Measurements from ENCODE around the gene CFAP69.
A peak's percentile ranks its signal among the peaks of the same experiment; 100 is the strongest.
"Not testable (repeated sequence)": the region's sequence is repeated elsewhere in the genome, so short reads cannot be mapped to it uniquely, and the experiment has no call there.

The CFAP69 gene

DNA sequence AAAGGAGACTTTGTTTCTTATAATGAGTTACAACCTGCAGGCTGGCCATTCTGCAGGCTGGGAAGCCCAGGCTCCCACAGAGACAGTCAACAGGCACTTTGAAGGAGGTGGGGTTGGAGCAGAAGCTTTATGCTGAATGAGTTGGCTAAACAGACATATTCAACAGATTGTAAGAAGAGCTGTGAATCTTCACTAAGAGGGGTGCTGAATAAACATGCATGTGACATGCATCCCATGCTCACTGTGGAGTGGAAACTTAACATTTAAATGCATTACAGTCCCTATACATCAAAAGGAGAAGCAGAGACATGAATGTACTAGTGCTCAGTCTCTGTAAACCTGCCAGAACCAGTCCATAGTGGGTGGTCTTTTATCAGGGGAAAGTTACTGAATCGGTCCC lies 1.4 kb upstream of the CFAP69 start:
- Histone ChIP-seq H3K9me3 (ENCODE audit: control insufficient read depth, low read length) (no peaks in the 10 kb centered on the region), H3K27ac (ENCODE audit: insufficient read depth, low read depth, low read length, poor library complexity, severe bottlenecking) (no peak overlapping the region), H3K27me3 (ENCODE audit: control insufficient read depth, insufficient read depth, low read length, poor library complexity, severe bottlenecking) (peaks cover 15% of the 10 kb centered on the region), H3K4me3 (ENCODE audit: insufficient read depth, low read depth, low read length) (no peak overlapping the region), H3K4me1 (ENCODE audit: control insufficient read depth, insufficient read depth, low read length) (no peaks in the 10 kb centered on the region), H3K36me3 (ENCODE audit: control insufficient read depth, insufficient read depth, low read length) (no peaks in the 10 kb centered on the region)
- 70 to 81% methylated on average over 1 of the region's 1 CpG for WGBS, 2 experiments

DNA sequence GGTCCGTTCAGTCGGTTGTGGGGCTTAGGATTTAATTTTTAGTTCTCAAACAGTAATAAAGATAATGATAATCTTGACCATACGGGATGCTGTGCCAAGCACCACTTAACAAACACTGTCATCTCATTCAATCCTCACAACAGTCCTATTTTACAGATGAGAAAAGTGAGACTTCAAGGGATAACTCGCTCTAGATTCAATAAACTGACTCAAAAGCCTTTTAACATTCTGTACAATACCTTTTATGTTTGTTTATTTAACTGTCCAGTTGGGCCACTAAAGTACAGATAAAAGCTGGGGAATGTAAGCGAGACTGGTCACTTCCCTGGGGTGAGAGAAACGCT lies 437 bp upstream of the CFAP69 start:
- peaks cover 15% of the 10 kb centered on the region for H3K27me3 ChIP-seq (ENCODE audit: control insufficient read depth, insufficient read depth, low read length, poor library complexity, severe bottlenecking)
- H3K4me1 ChIP-seq (ENCODE audit: control insufficient read depth, insufficient read depth, low read length), result no peaks in the 10 kb centered on the region
- no peaks in the 10 kb centered on the region for H3K36me3 ChIP-seq (ENCODE audit: control insufficient read depth, insufficient read depth, low read length)
- no peak overlapping the region for H3K27ac ChIP-seq (ENCODE audit: insufficient read depth, low read depth, low read length, poor library complexity, severe bottlenecking)
- H3K9me3 ChIP-seq (ENCODE audit: control insufficient read depth, low read length), result no peaks in the 10 kb centered on the region
- H3K4me3 ChIP-seq (ENCODE audit: insufficient read depth, low read depth, low read length), result peak overlapping the region; percentile 54
- WGBS, 2 experiments, result 52 to 55% methylated on average over 4 to 6 of the region's 6 CpGs

DNA sequence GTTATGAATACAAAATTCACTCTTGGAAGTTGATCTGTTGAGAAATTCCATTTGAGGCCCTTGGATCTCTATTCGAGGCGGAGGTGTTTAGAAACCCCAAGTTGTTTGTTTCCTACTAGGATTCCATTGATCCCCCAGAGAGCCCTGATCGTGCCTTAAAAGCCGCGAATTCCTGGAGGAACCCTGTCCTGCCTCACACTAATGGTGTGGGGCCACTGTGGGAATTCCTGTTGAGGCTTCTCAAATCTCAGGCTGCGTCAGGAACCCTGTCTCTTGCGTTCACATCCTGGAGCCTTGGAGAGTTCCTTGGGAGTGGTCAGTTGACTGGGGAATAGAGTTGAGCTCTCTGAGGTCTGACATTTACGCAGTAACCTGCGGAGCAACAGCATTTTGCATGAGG lies 1.2 kb downstream of the CFAP69 start:
- Histone ChIP-seq H3K4me3 (ENCODE audit: insufficient read depth, low read depth, low read length) (peak overlapping the region; percentile 54), H3K9me3 (ENCODE audit: control insufficient read depth, low read length) (no peaks in the 10 kb centered on the region), H3K36me3 (ENCODE audit: control insufficient read depth, insufficient read depth, low read length) (no peaks in the 10 kb centered on the region), H3K4me1 (ENCODE audit: control insufficient read depth, insufficient read depth, low read length) (no peaks in the 10 kb centered on the region), H3K27me3 (ENCODE audit: control insufficient read depth, insufficient read depth, low read length, poor library complexity, severe bottlenecking) (peaks cover 15% of the 10 kb centered on the region), H3K27ac (ENCODE audit: insufficient read depth, low read depth, low read length, poor library complexity, severe bottlenecking) (no peak overlapping the region)
- WGBS, 2 experiments, result 3% methylated on average over 9 of the region's 9 CpGs

GRCh38 chr7:90248706-90249105 lies 3.7 kb downstream of the CFAP69 start:
- Histone ChIP-seq H3K36me3 (ENCODE audit: control insufficient read depth, insufficient read depth, low read length) (no peaks in the 10 kb centered on the region), H3K9me3 (ENCODE audit: control insufficient read depth, low read length) (no peaks in the 10 kb centered on the region), H3K4me3 (ENCODE audit: insufficient read depth, low read depth, low read length) (no peak overlapping the region), H3K27ac (ENCODE audit: insufficient read depth, low read depth, low read length, poor library complexity, severe bottlenecking) (no peak overlapping the region), H3K4me1 (ENCODE audit: control insufficient read depth, insufficient read depth, low read length) (no peaks in the 10 kb centered on the region), H3K27me3 (ENCODE audit: control insufficient read depth, insufficient read depth, low read length, poor library complexity, severe bottlenecking) (peaks cover 15% of the 10 kb centered on the region)
- 96 to 100% methylated on average over 2 of the region's 3 CpGs for WGBS, 2 experiments

DNA sequence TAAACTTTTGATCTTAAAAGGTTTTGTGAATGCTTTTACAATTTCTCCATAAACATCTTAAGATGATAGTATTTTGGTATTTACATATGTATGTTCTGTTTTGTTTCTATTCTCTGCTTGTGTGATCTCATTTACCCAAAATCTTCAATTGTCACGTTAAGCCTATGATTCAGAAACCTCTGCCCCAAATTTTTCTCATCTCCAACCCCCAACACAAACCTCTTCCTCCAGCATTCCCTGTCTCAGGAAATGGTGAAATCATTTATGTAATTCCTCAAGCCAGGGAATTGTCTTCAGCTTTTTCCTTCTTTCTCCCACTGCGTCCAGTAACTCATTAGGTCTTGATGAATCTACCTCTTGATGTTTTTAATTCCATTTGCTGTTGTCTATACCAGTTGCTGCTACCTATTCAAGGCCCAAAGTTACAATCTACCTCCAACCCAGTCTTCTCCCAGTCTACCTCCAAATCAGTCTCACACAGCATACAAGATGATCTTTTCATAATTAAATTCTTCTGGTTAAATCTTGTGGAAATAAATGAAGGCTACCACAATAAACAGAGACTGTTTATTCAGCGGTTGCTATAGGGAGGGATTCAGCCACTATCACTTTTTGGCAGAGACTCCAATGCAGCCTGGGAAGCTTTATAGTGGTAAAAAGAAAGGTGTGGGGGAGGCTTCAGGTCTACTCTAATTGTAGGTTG lies 5.8 kb downstream of the CFAP69 start:
- no peaks in the 10 kb centered on the region for H3K4me1 ChIP-seq (ENCODE audit: control insufficient read depth, insufficient read depth, low read length)
- peaks cover 13% of the 10 kb centered on the region for H3K27me3 ChIP-seq (ENCODE audit: control insufficient read depth, insufficient read depth, low read length, poor library complexity, severe bottlenecking)
- no peak overlapping the region for H3K27ac ChIP-seq (ENCODE audit: insufficient read depth, low read depth, low read length, poor library complexity, severe bottlenecking)
- WGBS, 2 experiments, result 86 to 88% methylated on average over 3 of the region's 3 CpGs
- no peaks in the 10 kb centered on the region for H3K36me3 ChIP-seq (ENCODE audit: control insufficient read depth, insufficient read depth, low read length)
- peaks cover under 1% of the 10 kb centered on the region for H3K9me3 ChIP-seq (ENCODE audit: control insufficient read depth, low read length)
- H3K4me3 ChIP-seq (ENCODE audit: insufficient read depth, low read depth, low read length), result no peak overlapping the region

DNA sequence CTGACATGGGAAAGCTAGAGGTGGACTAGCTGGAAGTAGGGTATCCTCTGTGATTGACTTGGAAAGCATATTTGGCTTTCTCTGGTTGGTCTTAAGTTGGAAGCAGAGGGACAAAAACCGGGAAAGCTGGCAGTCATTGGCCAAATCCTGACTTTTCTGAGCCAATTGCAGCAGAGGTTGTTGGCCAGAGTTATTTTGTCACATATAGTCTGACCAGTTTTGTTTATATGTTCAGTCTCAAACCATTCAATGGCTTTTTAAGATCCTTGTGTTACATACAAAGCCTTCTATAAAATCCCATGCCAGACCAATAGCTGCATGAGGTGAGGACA lies 6.3 kb downstream of the CFAP69 start:
- no peak overlapping the region for H3K4me3 ChIP-seq (ENCODE audit: insufficient read depth, low read depth, low read length)
- H3K4me1 ChIP-seq (ENCODE audit: control insufficient read depth, insufficient read depth, low read length), result no peaks in the 10 kb centered on the region
- no peaks in the 10 kb centered on the region for H3K36me3 ChIP-seq (ENCODE audit: control insufficient read depth, insufficient read depth, low read length)
- no peak overlapping the region for H3K27ac ChIP-seq (ENCODE audit: insufficient read depth, low read depth, low read length, poor library complexity, severe bottlenecking)
- peaks cover 2% of the 10 kb centered on the region for H3K9me3 ChIP-seq (ENCODE audit: control insufficient read depth, low read length)
- 89 to 93% methylated on average over 1 of the region's 1 CpG for WGBS, 2 experiments
- H3K27me3 ChIP-seq (ENCODE audit: control insufficient read depth, insufficient read depth, low read length, poor library complexity, severe bottlenecking), result peaks cover 8% of the 10 kb centered on the region

DNA sequence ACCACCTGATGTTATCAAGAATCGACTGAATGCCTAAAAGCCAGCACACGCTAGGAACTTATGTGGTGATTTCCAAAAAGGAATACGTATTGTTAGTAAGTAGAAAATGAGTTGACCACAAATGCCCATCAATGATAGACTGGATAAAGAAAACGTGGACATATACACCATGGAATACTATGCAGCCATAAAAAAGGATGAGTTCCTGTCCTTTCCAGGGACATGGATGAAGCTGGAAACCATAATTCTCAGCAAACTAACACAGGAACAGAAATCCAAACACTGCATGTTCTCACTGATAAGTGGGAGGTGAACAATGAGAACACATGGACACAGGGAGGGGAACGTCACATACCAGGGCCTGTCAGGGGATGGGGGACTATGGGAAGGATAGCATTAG lies 11.0 kb downstream of the CFAP69 start:
- H3K36me3 ChIP-seq (ENCODE audit: control insufficient read depth, insufficient read depth, low read length); H3K4me1 ChIP-seq (ENCODE audit: control insufficient read depth, insufficient read depth, low read length); H3K4me3 ChIP-seq (ENCODE audit: insufficient read depth, low read depth, low read length); H3K27me3 ChIP-seq (ENCODE audit: control insufficient read depth, insufficient read depth, low read length, poor library complexity, severe bottlenecking); H3K9me3 ChIP-seq (ENCODE audit: control insufficient read depth, low read length); H3K27ac ChIP-seq (ENCODE audit: insufficient read depth, low read depth, low read length, poor library complexity, severe bottlenecking): not testable (repeated sequence)
- WGBS, 2 experiments, result 94 to 96% methylated on average over 5 of the region's 5 CpGs

DNA sequence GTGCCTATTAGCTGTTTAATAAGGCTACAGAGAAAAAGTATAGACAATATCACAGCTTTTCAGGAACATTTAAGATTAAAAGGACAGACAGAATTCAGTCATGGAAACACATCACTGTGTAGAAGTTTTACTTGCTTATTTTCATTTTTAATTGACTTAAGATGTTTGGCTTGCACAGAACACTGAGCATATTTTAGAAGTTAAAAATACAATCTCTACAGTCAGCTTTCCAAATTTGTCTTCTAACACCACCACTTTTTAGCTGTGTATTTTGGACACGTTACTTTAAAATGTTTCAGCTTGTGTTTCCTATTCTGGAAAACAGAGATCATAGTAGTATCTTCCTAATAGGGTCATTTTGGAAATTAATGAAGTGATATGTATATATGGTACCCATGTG lies 11.8 kb downstream of the CFAP69 start:
- WGBS, 2 experiments, result 67 to 100% methylated on average over 1 of the region's 1 CpG
- no peak overlapping the region for H3K27ac ChIP-seq (ENCODE audit: insufficient read depth, low read depth, low read length, poor library complexity, severe bottlenecking)
- H3K4me1 ChIP-seq (ENCODE audit: control insufficient read depth, insufficient read depth, low read length), result no peaks in the 10 kb centered on the region
- H3K36me3 ChIP-seq (ENCODE audit: control insufficient read depth, insufficient read depth, low read length), result no peaks in the 10 kb centered on the region
- no peaks in the 10 kb centered on the region for H3K27me3 ChIP-seq (ENCODE audit: control insufficient read depth, insufficient read depth, low read length, poor library complexity, severe bottlenecking)
- H3K9me3 ChIP-seq (ENCODE audit: control insufficient read depth, low read length), result peaks cover 2% of the 10 kb centered on the region
- H3K4me3 ChIP-seq (ENCODE audit: insufficient read depth, low read depth, low read length), result no peak overlapping the region

DNA sequence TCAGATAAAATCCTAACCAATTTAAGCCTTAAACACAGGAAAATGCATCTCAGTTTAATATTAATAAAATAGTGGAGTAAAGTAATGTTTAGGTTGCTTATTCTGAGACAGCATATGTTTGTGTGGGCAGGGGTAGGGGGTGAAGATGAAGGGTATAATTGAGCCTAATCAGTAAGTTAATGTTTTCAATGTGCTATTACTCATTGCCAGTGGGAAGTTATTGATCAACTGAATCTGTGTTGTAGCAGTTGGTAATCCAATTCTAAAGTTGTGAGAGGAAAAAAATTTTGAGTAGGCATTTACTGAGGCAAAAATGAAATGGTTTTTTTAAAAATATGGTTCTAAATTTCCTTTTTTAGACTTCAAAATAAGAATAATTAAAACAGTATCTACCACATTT lies 16.5 kb downstream of the CFAP69 start:
- Histone ChIP-seq H3K4me3 (ENCODE audit: insufficient read depth, low read depth, low read length) (no peak overlapping the region), H3K36me3 (ENCODE audit: control insufficient read depth, insufficient read depth, low read length) (no peaks in the 10 kb centered on the region), H3K4me1 (ENCODE audit: control insufficient read depth, insufficient read depth, low read length) (no peaks in the 10 kb centered on the region), H3K27me3 (ENCODE audit: control insufficient read depth, insufficient read depth, low read length, poor library complexity, severe bottlenecking) (no peaks in the 10 kb centered on the region), H3K9me3 (ENCODE audit: control insufficient read depth, low read length) (no peaks in the 10 kb centered on the region), H3K27ac (ENCODE audit: insufficient read depth, low read depth, low read length, poor library complexity, severe bottlenecking) (no peak overlapping the region)

DNA sequence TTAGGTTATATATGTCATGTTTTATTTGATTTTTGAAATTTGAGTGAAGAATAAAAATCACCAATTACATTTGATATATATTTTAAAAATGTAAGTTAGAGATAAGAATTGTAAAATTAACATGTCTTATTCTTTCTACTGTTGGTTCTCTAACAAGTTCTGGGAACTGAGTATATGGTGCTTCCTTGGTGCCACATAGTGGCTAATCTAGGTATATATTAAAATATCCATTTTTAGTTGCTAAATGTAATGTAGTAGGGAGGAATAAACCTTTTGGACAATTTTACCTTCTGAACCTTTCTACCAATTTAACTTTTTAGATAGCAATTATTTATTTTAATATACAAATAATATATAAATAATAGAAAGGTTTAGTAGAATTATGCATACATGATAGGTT lies 17.5 kb downstream of the CFAP69 start:
- H3K9me3 ChIP-seq (ENCODE audit: control insufficient read depth, low read length), result no peaks in the 10 kb centered on the region
- no peak overlapping the region for H3K27ac ChIP-seq (ENCODE audit: insufficient read depth, low read depth, low read length, poor library complexity, severe bottlenecking)
- no peaks in the 10 kb centered on the region for H3K36me3 ChIP-seq (ENCODE audit: control insufficient read depth, insufficient read depth, low read length)
- no peaks in the 10 kb centered on the region for H3K27me3 ChIP-seq (ENCODE audit: control insufficient read depth, insufficient read depth, low read length, poor library complexity, severe bottlenecking)
- H3K4me1 ChIP-seq (ENCODE audit: control insufficient read depth, insufficient read depth, low read length), result no peaks in the 10 kb centered on the region
- H3K4me3 ChIP-seq (ENCODE audit: insufficient read depth, low read depth, low read length), result no peak overlapping the region

DNA sequence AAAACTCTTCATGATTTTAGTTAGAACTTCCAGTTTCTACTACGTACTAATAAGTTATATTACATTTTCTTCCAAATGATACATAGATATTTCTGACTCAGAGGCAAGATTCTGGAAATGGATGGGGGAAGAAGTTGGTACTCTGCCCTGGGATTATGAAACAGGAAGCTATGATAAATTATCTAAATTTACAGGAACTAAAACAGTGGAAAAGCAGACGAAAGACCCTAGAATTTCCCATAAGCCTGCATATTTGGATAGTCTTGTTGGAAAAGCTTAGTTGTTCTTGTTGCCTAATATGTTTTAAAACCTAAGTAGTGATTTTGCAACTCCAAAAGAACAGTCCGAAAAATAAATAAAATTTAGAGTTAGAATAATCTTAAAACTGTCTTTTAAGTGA lies 21.8 kb downstream of the CFAP69 start:
- Histone ChIP-seq H3K27me3 (ENCODE audit: control insufficient read depth, insufficient read depth, low read length, poor library complexity, severe bottlenecking) (no peaks in the 10 kb centered on the region), H3K27ac (ENCODE audit: insufficient read depth, low read depth, low read length, poor library complexity, severe bottlenecking) (no peak overlapping the region), H3K4me3 (ENCODE audit: insufficient read depth, low read depth, low read length) (no peak overlapping the region), H3K4me1 (ENCODE audit: control insufficient read depth, insufficient read depth, low read length) (no peaks in the 10 kb centered on the region), H3K36me3 (ENCODE audit: control insufficient read depth, insufficient read depth, low read length) (no peaks in the 10 kb centered on the region), H3K9me3 (ENCODE audit: control insufficient read depth, low read length) (no peaks in the 10 kb centered on the region)
- WGBS, 2 experiments, result 96% methylated on average over 2 of the region's 3 CpGs; no CpG with 5 or more reads in 1 of the 2 experiments

Data from ectodermal cell (in vitro differentiated cells).